ENCODE measurements around the gene NUDT19.

DNA sequence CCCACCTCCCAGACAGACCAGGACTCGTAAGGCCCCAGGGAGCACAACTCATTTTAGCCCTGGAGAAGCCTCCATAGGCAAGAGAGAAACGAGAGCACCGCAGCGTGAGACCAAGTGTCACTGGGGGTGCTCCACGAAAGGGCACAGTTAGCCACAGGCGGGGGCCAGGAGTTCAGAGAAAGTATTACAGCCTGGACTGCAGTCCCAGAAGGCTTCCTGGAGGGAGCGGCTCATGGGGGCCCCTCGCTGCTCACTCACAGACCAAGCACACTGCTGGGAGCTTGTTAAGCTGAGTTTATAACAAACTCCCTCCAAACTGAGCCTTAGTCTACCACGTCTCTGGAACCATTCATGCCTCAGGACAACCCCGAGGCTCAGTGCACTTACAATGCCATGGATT lies 33.1 kb upstream of the NUDT19 start:
- no peak for TF ChIP-seq POLR2AphosphoS5 (IDR thresholded peaks at IDR 0.05)
- no peak for TF ChIP-seq CTCF (IDR thresholded peaks at IDR 0.05)
- TF ChIP-seq POLR2A (IDR thresholded peaks at IDR 0.05) = no peak
- TF ChIP-seq EP300 (IDR thresholded peaks at IDR 0.05) = no peak

Measured in suprapubic skin (tissue), 4 donors.